ENCODE measurements around the gene USP3. TPM values are rescaled to one million over a fixed set of nuclear protein-coding genes. Genes with fewer than 3 reads are reported as not detected.

The USP3 gene
- total and polyA plus RNA-seq, 10 of the 15 experiments (the other 5 are each of a cell fraction or from before 2014, with no cell fraction given) = 23.8 to 64.5 (median 50.3) TPM

GRCh38 chr15:63599401-63600000 lies 95.1 kb downstream of the USP3 start (continued):
- no peak for TF ChIP-seq REST (IDR thresholded peaks at IDR 0.05; ENCODE audit: low read depth, low read length)
- no peak for TF ChIP-seq TAF1 (IDR thresholded peaks at IDR 0.05; ENCODE audit: borderline replicate concordance, low read depth, low read length)
- no peak for TF ChIP-seq STAT1 (conservative IDR thresholded peaks at IDR 0.05)
- no peak for TF ChIP-seq CHD4 (IDR thresholded peaks at IDR 0.05)
- no peak for TF ChIP-seq WRNIP1 (IDR thresholded peaks at IDR 0.05; ENCODE audit: borderline replicate concordance, low read depth, low read length)
- TF ChIP-seq MXI1 (IDR thresholded peaks at IDR 0.05; ENCODE audit: low read depth, low read length) = no peak
- TF ChIP-seq RB1 (IDR thresholded peaks at IDR 0.05; ENCODE audit: borderline replicate concordance) = 0 out of 2 replicates have a peak, but pooled peaks have one; percentile 70
- no peak for TF ChIP-seq BCLAF1 (IDR thresholded peaks at IDR 0.05)
- TF ChIP-seq HDGF (IDR thresholded peaks at IDR 0.05) = 0 out of 2 replicates have a peak, but pooled peaks have one; percentile 16
- TF ChIP-seq ESRRA (IDR thresholded peaks at IDR 0.05; ENCODE audit: low read length) = no peak
- no peak for TF ChIP-seq ZBED1 (IDR thresholded peaks at IDR 0.05; ENCODE audit: borderline replicate concordance)
- TF ChIP-seq GATAD2B (conservative IDR thresholded peaks at IDR 0.05; ENCODE audit: low read depth) = peak; percentile 45; the same call in 1 of the 2 replicates
- no peak for TF ChIP-seq LARP7 (IDR thresholded peaks at IDR 0.05)
- peak; percentile 59 to 70; a peak in 2 of 4 replicates for TF ChIP-seq IKZF2 (IDR thresholded peaks at IDR 0.05)
- no peak for TF ChIP-seq ZNF592 (IDR thresholded peaks at IDR 0.05)
- peak; percentile 56 for TF ChIP-seq SMC3 (IDR thresholded peaks at IDR 0.05; ENCODE audit: borderline replicate concordance, low read length)
- TF ChIP-seq IRF5 (IDR thresholded peaks at IDR 0.05; ENCODE audit: borderline replicate concordance) = no peak
- peak; percentile 49 for TF ChIP-seq EED (IDR thresholded peaks at IDR 0.05; ENCODE audit: low read depth)
- peak; percentile 40; the same call in 1 of the 2 replicates for TF ChIP-seq RAD51 (IDR thresholded peaks at IDR 0.05)
- TF ChIP-seq MTA2 (IDR thresholded peaks at IDR 0.05; ENCODE audit: low read depth) = peak; percentile 50; the same call in 1 of the 2 replicates
